Astrocyte (in vitro differentiated cells and primary cell): ENCODE data around the gene GNAQ.

ENCODE experiments used
- EZH2 ChIP-seq: IDR thresholded peaks from 2 replicates; pipeline ENCODE4 v1.6.1; 2012; ENCODE audit warnings: mild to moderate bottlenecking, low read length, inconsistent platforms; ENCODE audit not compliant: insufficient read depth
- TF ChIP-seq, protein P1 (sequence below): IDR thresholded peaks from 2 replicates; pipeline ENCODE4 v1.5.1; 2011; ENCODE audit warnings: low read depth, mild to moderate bottlenecking, inconsistent platforms, low read length, moderate library complexity; ENCODE audit not compliant: insufficient read depth

DNA sequence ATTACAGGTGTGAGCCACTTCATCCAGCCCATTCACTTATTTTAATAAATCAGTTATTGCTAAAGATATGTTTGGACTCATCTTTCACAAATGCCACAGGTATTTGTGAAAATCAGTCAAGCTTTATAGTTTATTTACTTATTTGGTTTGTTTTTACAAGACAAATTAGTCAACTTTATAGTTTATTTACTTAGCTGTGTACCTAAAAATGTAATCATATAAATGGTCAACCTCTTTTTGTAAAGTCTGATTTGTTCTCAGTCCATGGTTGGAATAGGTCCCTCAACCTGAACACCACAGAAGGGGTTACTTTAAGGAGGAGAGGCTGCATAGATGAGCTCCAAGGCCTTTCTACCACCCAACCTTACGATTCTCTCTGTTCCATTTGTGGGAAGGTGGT is 80.2 kb downstream of the GNAQ start:
- no peak for TF ChIP-seq EZH2
- TF ChIP-seq, protein P1, sequence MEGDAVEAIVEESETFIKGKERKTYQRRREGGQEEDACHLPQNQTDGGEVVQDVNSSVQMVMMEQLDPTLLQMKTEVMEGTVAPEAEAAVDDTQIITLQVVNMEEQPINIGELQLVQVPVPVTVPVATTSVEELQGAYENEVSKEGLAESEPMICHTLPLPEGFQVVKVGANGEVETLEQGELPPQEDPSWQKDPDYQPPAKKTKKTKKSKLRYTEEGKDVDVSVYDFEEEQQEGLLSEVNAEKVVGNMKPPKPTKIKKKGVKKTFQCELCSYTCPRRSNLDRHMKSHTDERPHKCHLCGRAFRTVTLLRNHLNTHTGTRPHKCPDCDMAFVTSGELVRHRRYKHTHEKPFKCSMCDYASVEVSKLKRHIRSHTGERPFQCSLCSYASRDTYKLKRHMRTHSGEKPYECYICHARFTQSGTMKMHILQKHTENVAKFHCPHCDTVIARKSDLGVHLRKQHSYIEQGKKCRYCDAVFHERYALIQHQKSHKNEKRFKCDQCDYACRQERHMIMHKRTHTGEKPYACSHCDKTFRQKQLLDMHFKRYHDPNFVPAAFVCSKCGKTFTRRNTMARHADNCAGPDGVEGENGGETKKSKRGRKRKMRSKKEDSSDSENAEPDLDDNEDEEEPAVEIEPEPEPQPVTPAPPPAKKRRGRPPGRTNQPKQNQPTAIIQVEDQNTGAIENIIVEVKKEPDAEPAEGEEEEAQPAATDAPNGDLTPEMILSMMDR, result no peak
